ENCODE data around the gene USF1. TPM values are rescaled to one million over a fixed set of nuclear protein-coding genes. Genes with fewer than 3 reads are reported as not detected.

The USF1 gene
- total and polyA plus RNA-seq, 4 donors: 67.5 to 95.1 (median 73.5) TPM

- Histone ChIP-seq H3K9ac (ENCODE audit: insufficient read depth in 1 of 2, low read length in 2 of 2) (no peak overlapping the region), H3K36me3 (ENCODE audit: control insufficient read depth in 4 of 4, insufficient read depth in 4 of 4, low read length in 4 of 4) (no peaks in the 10 kb centered on the region), H3K27ac (ENCODE audit: low read depth in 1 of 2, low read length in 1 of 2) (peak overlapping the region in 1 of 2 donors; percentile 24), H3K27me3 (ENCODE audit: control insufficient read depth in 3 of 3, insufficient read depth in 3 of 3, low read length in 2 of 3) (no peaks in the 10 kb centered on the region), H3K4me3 (no peak overlapping the region), H3K9me3 (ENCODE audit: control insufficient read depth in 4 of 4, insufficient read depth in 3 of 4, low read length in 3 of 4) (no peaks in the 10 kb centered on the region), H3K4me1 (ENCODE audit: control insufficient read depth in 5 of 5, insufficient read depth in 5 of 5, low read length in 5 of 5) (peaks cover 4 to 26% (median 14%) of the 10 kb centered on the region in 5 donors)
- no peak for DNase-seq
- ATAC-seq (ENCODE audit: insufficient read depth, low FRiP score): no peak
- TF ChIP-seq, protein P1, sequence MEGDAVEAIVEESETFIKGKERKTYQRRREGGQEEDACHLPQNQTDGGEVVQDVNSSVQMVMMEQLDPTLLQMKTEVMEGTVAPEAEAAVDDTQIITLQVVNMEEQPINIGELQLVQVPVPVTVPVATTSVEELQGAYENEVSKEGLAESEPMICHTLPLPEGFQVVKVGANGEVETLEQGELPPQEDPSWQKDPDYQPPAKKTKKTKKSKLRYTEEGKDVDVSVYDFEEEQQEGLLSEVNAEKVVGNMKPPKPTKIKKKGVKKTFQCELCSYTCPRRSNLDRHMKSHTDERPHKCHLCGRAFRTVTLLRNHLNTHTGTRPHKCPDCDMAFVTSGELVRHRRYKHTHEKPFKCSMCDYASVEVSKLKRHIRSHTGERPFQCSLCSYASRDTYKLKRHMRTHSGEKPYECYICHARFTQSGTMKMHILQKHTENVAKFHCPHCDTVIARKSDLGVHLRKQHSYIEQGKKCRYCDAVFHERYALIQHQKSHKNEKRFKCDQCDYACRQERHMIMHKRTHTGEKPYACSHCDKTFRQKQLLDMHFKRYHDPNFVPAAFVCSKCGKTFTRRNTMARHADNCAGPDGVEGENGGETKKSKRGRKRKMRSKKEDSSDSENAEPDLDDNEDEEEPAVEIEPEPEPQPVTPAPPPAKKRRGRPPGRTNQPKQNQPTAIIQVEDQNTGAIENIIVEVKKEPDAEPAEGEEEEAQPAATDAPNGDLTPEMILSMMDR (IDR thresholded peaks at IDR 0.05; ENCODE audit: control extremely low read depth, extremely low read depth): no peak
- 70 to 88% methylated on average over 7 of the region's 7 CpGs for WGBS, 2 donors
Observed at GRCh38 chr1:161009602-161010211, 36.1 kb downstream of the USF1 start.

DNA sequence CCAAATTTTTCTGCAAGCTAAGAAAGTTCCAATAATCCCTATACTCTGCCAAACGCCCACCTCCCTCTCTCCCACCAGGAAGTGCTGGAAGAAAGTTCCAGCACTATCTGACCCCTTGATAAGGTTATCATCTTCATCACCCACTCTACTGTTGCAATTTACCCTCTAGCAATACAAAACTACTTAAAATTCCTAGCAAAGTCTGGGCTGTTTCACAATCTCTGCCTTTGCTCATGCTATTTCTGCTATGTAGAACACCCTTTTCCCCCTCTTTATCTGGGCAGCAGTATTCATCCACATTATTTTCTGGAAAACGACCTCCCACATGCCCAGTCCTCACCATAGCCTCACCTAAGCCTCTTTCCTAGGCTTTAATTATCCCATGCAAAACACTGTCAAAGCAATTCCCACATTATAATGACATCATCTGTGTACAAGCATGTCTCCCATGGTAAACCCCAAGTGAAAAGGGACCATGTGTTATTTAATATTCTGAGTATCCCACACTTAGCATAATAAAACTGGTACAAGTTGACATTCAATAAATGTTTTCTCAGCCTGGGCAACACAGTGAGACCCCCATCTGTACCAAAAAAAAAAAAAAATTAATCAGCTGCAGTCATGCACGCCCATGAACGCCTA is 36.8 kb downstream of the USF1 start:
- Histone ChIP-seq H3K4me1 (ENCODE audit: control insufficient read depth in 5 of 5, insufficient read depth in 5 of 5, low read length in 5 of 5) (peaks cover 4 to 22% (median 12%) of the 10 kb centered on the region in 5 donors), H3K9me3 (ENCODE audit: control insufficient read depth in 4 of 4, insufficient read depth in 3 of 4, low read length in 3 of 4) (no peaks in the 10 kb centered on the region), H3K9ac (ENCODE audit: insufficient read depth in 1 of 2, low read length in 2 of 2) (no peak overlapping the region), H3K27me3 (ENCODE audit: control insufficient read depth in 3 of 3, insufficient read depth in 3 of 3, low read length in 2 of 3) (no peaks in the 10 kb centered on the region), H3K36me3 (ENCODE audit: control insufficient read depth in 4 of 4, insufficient read depth in 4 of 4, low read length in 4 of 4) (no peaks in the 10 kb centered on the region), H3K4me3 (no peak overlapping the region), H3K27ac (ENCODE audit: low read depth in 1 of 2, low read length in 1 of 2) (peak overlapping the region in 1 of 2 donors; percentile 65)
- DNase-seq (peak in 2 of 3 donors; percentile 75 to 82), ATAC-seq (ENCODE audit: insufficient read depth, low FRiP score) (no peak)
- 64 to 81% methylated on average over 4 of the region's 4 CpGs for WGBS, 2 donors
- TF ChIP-seq, protein P1 (IDR thresholded peaks at IDR 0.05; ENCODE audit: control extremely low read depth, extremely low read depth): no peak

GRCh38 chr1:161007369-161007768 is 38.4 kb downstream of the USF1 start:
- H3K9me3 ChIP-seq (ENCODE audit: control insufficient read depth in 4 of 4, insufficient read depth in 3 of 4, low read length in 3 of 4): no peaks in the 10 kb centered on the region
- no peak overlapping the region for H3K4me3 ChIP-seq
- no peak for DNase-seq
- no peak for ATAC-seq (ENCODE audit: insufficient read depth, low FRiP score)
- H3K36me3 ChIP-seq (ENCODE audit: control insufficient read depth in 4 of 4, insufficient read depth in 4 of 4, low read length in 4 of 4): no peaks in the 10 kb centered on the region
- TF ChIP-seq, protein P1 (IDR thresholded peaks at IDR 0.05; ENCODE audit: control extremely low read depth, extremely low read depth): no peak
- no peak overlapping the region for H3K27ac ChIP-seq (ENCODE audit: low read depth in 1 of 2, low read length in 1 of 2)
- WGBS, 2 donors: 96 to 97% methylated on average over 2 of the region's 2 CpGs
- no peaks in the 10 kb centered on the region for H3K27me3 ChIP-seq (ENCODE audit: control insufficient read depth in 3 of 3, insufficient read depth in 3 of 3, low read length in 2 of 3)
- no peak overlapping the region for H3K9ac ChIP-seq (ENCODE audit: insufficient read depth in 1 of 2, low read length in 2 of 2)
- H3K4me1 ChIP-seq (ENCODE audit: control insufficient read depth in 5 of 5, insufficient read depth in 5 of 5, low read length in 5 of 5): peaks cover 4 to 12% (median 5%) of the 10 kb centered on the region in 5 donors

Measured in lung (tissue), 12 donors.